GM23338 (cell line): ENCODE results near the gene WNK1. TPM values are rescaled to one million over a fixed set of nuclear protein-coding genes. Genes with fewer than 3 reads are reported as not detected.

Source experiments
- ATAC-seq: fragments of 200-7000 bp; cut with Tn5 transposase; 3 replicates; pipeline ENCODE4 v1.9.1; 2020
- DNase-seq: peaks from one replicate; pipeline ENCODE4 v3.0.0-alpha.2; 2015; ENCODE audit warnings: low spot score
- H2AFZ ChIP-seq: fragments of 200-600 bp; sonication (generic); 2 replicates; pipeline ENCODE4 v1.8.0; 2016; ENCODE audit warnings: antibody characterized with exemption, mild to moderate bottlenecking, moderate library complexity
- H3F3A ChIP-seq: fragments of 200-600 bp; sonication (generic); replicated peaks from 2 replicates; pipeline ENCODE4 v1.8.0; 2017; ENCODE audit warnings: antibody characterized with exemption, mixed run types, low read depth
- H3K27ac ChIP-seq: fragments of 200-600 bp; sonication (generic); 2 replicates; pipeline ENCODE4 v1.6.1; 2016; ENCODE audit warnings: low read depth
- H3K27me3 ChIP-seq: fragments of 200-600 bp; sonication (generic); 2 replicates; pipeline ENCODE4 v1.8.0; 2016; ENCODE audit warnings: mild to moderate bottlenecking, mixed run types, moderate library complexity; ENCODE audit not compliant: insufficient read depth
- H3K36me3 ChIP-seq: fragments of 200-600 bp; sonication (generic); 2 replicates; pipeline ENCODE4 v1.8.0; 2016; ENCODE audit warnings: mild to moderate bottlenecking; ENCODE audit not compliant: insufficient read depth
- H3K4me1 ChIP-seq: fragments of 200-600 bp; sonication (generic); 2 replicates; pipeline ENCODE4 v1.8.0; 2016; ENCODE audit warnings: mild to moderate bottlenecking, moderate library complexity; ENCODE audit not compliant: insufficient read depth
- H3K4me2 ChIP-seq: fragments of 200-600 bp; sonication (generic); 2 replicates; pipeline ENCODE4 v1.7.1; 2017; ENCODE audit warnings: mixed run types
- H3K4me3 ChIP-seq: fragments of 200-600 bp; sonication (generic); 2 replicates; pipeline ENCODE4 v1.6.1; 2016; ENCODE audit warnings: mixed run types
- H3K79me2 ChIP-seq: fragments of 200-600 bp; sonication (generic); replicated peaks from 2 replicates; pipeline ENCODE4 v1.8.0; 2017; ENCODE audit warnings: mild to moderate bottlenecking; ENCODE audit not compliant: insufficient read depth
- H3K9me2 ChIP-seq: fragments of 200-600 bp; sonication (generic); 2 replicates; pipeline ENCODE4 v1.8.0; 2017; ENCODE audit not compliant: insufficient read depth
- H4K20me1 ChIP-seq: fragments of 200-600 bp; sonication (generic); replicated peaks from 2 replicates; pipeline ENCODE4 v1.8.0; 2017; ENCODE audit warnings: mild to moderate bottlenecking; ENCODE audit not compliant: insufficient read depth
- H3K27ac Mint-ChIP-seq: 2 replicates; pipeline ENCODE4 v1.8.0; 2020; ENCODE audit warnings: inconsistent platforms, mild to moderate bottlenecking, moderate library complexity, mixed read lengths
- H3K27me3 Mint-ChIP-seq: 3 replicates; pipeline ENCODE4 v1.8.0; 2022; ENCODE audit warnings: low read depth, mild to moderate bottlenecking, moderate library complexity, mixed read lengths, inconsistent platforms; ENCODE audit not compliant: insufficient read depth, poor library complexity
- H3K36me3 Mint-ChIP-seq: 3 replicates; pipeline ENCODE4 v1.8.0; 2021; ENCODE audit warnings: low read depth, mild to moderate bottlenecking, inconsistent platforms, moderate library complexity, mixed read lengths
- H3K4me1 Mint-ChIP-seq: 3 replicates; pipeline ENCODE4 v1.8.0; 2020; ENCODE audit warnings: mild to moderate bottlenecking, inconsistent platforms, mixed read lengths
- H3K4me3 Mint-ChIP-seq: 3 replicates; pipeline ENCODE4 v1.8.0; 2021; ENCODE audit warnings: moderate library complexity, mild to moderate bottlenecking, inconsistent platforms, mixed read lengths
- H3K9me3 Mint-ChIP-seq: 3 replicates; pipeline ENCODE4 v1.8.0; 2020; ENCODE audit warnings: moderate library complexity, mild to moderate bottlenecking, inconsistent platforms, mixed read lengths
- CREB1 ChIP-seq: fragments of 250-450 bp; sonication (Bioruptor Pico); IDR thresholded peaks from 2 replicates; pipeline ENCODE4 v1.5.0; 2020; ENCODE audit warnings: low read depth, mild to moderate bottlenecking, moderate library complexity
- CTCF ChIP-seq, 2 experiments: fragments of 200-600 bp in 1 of 2; sonication (generic) in 1 of 2; conservative IDR thresholded peaks; 2 replicates each; pipeline versions ENCODE4 v1.5.1 to v1.6.1; 2016 to 2017; ENCODE audit warnings: antibody characterized with exemption in 2 of 2, low read depth in 2 of 2, mild to moderate bottlenecking in 2 of 2, moderate library complexity in 1 of 2
- ETS1 ChIP-seq: IDR thresholded peaks from 2 replicates; pipeline ENCODE4 v1.6.1; 2016; ENCODE audit warnings: antibody characterized with exemption
- EZH2 ChIP-seq: fragments of 200-600 bp; sonication (generic); IDR thresholded peaks from one replicate; pipeline ENCODE4 v1.8.0; 2017; ENCODE audit warnings: antibody characterized with exemption, mild to moderate bottlenecking, low read depth; ENCODE audit not compliant: unreplicated experiment
- EZH2phosphoT487 ChIP-seq: fragments of 200-600 bp; sonication (generic); IDR thresholded peaks from one replicate; pipeline ENCODE4 v1.8.1; 2018; ENCODE audit warnings: antibody characterized with exemption; ENCODE audit not compliant: unreplicated experiment
- JUNB ChIP-seq: IDR thresholded peaks from one replicate; pipeline ENCODE4 v1.6.1; 2016; ENCODE audit warnings: antibody characterized with exemption; ENCODE audit not compliant: unreplicated experiment
- NANOG ChIP-seq: IDR thresholded peaks from 2 replicates; pipeline ENCODE4 v1.6.1; 2016; ENCODE audit warnings: antibody characterized with exemption, borderline replicate concordance
- POLR2AphosphoS5 ChIP-seq: IDR thresholded peaks from 2 replicates; pipeline ENCODE4 v1.6.1; 2016; ENCODE audit warnings: antibody characterized with exemption, low read depth
- REST ChIP-seq: IDR thresholded peaks from one replicate; pipeline ENCODE4 v1.6.1; 2018; ENCODE audit warnings: antibody characterized with exemption; ENCODE audit not compliant: unreplicated experiment
- STAT1 ChIP-seq: IDR thresholded peaks from one replicate; pipeline ENCODE4 v1.6.1; 2016; ENCODE audit warnings: antibody characterized with exemption; ENCODE audit not compliant: unreplicated experiment
- ZNF114 ChIP-seq: fragments of 250-450 bp; sonication (Bioruptor Pico); IDR thresholded peaks from 2 replicates; pipeline ENCODE4 v1.5.0; 2020; ENCODE audit warnings: mild to moderate bottlenecking, moderate library complexity
- ZNF331 ChIP-seq: fragments of 250-450 bp; sonication (Bioruptor Pico); IDR thresholded peaks from 2 replicates; pipeline ENCODE4 v1.5.0; 2020; ENCODE audit warnings: low read depth, mild to moderate bottlenecking, moderate library complexity
- ZNF462 ChIP-seq: fragments of 250-450 bp; sonication (Bioruptor Pico); IDR thresholded peaks from 2 replicates; pipeline ENCODE4 v1.5.0; 2020; ENCODE audit warnings: mild to moderate bottlenecking, moderate library complexity
- polyA plus RNA-seq: library from polyadenylated mRNA; unstranded; fragments of >200 nt; fragmentation: Nextera tagmentation; extraction: Ambion mirVana; gene quantifications from 2 replicates; pipeline ENCODE4 v1.2.1, GENCODE V29; 2016
- total RNA-seq: library from RNA; depleted of rRNA; stranded (reverse); fragments of >200 nt; shearing (Covaris generic); gene quantifications from 2 replicates; pipeline ENCODE4 v1.2.3, GENCODE V29; 2014

Gene WNK1
- total and polyA plus RNA-seq, 2 experiments from 2014 or later: 86.8 to 114 TPM

- Histone ChIP-seq H3K4me1 (peaks cover 9% of the 10 kb centered on the region; the same call in 1 of the 2 replicates), H3F3A (no peaks in the 10 kb centered on the region), H4K20me1 (no peaks in the 10 kb centered on the region), H3K4me2 (0 out of 2 replicates have a peak overlapping the region, but pooled peaks have one; percentile 9), H2AFZ (peak overlapping the region; percentile 75), H3K79me2 (no peaks in the 10 kb centered on the region), H3K27me3 (no peaks in the 10 kb centered on the region), H3K36me3 (no peaks in the 10 kb centered on the region), H3K4me3 (no peak overlapping the region), H3K9me2 (no peaks in the 10 kb centered on the region), H3K27ac (no peak overlapping the region)
- Mint-ChIP-seq H3K27ac (no peak overlapping the region), H3K4me3 (no peak overlapping the region), H3K27me3 (peaks cover 6% of the 10 kb centered on the region), H3K4me1 (peaks cover 21% of the 10 kb centered on the region), H3K9me3 (no peaks in the 10 kb centered on the region), H3K36me3 (no peaks in the 10 kb centered on the region)
- ATAC-seq (peak; percentile 35), DNase-seq (peak; percentile 30)
- TF ChIP-seq ETS1: no peak
- no peak for TF ChIP-seq EZH2phosphoT487
- TF ChIP-seq ZNF114 (CRISPR knock-in tag): no peak
- TF ChIP-seq NANOG: no peak
- no peak for TF ChIP-seq ZNF462 (CRISPR knock-in tag)
- TF ChIP-seq JUNB: no peak
- TF ChIP-seq ZNF331 (CRISPR knock-in tag): no peak
- TF ChIP-seq STAT1: no peak
- no peak for TF ChIP-seq REST
- no peak for TF ChIP-seq CREB1
- TF ChIP-seq CTCF (conservative IDR thresholded peaks at IDR 0.05; ENCODE audit: low read depth in 2 of 2): no peak
- TF ChIP-seq POLR2AphosphoS5: no peak
- TF ChIP-seq EZH2: no peak
These were observed 39.0 kb upstream of the WNK1 start for GRCh38 chr12:713281-713875.
